ENCODE measurements around the gene SGSM1.

Gene SGSM1

GRCh38 chr22:24875862-24876506 lies 70.0 kb downstream of the SGSM1 start:
- Histone ChIP-seq H3K27me3 (ENCODE audit: insufficient read depth, poor library complexity, severe bottlenecking) (no peaks in the 10 kb centered on the region), H3K4me3 (ENCODE audit: severe bottlenecking) (no peak overlapping the region), H3K4me1 (ENCODE audit: insufficient read depth, poor library complexity, severe bottlenecking) (no peaks in the 10 kb centered on the region), H3K9me3 (ENCODE audit: severe bottlenecking) (no peaks in the 10 kb centered on the region), H3K27ac (ENCODE audit: poor library complexity, severe bottlenecking) (no peak overlapping the region), H3K36me3 (ENCODE audit: low read depth) (no peaks in the 10 kb centered on the region)
- ATAC-seq (ENCODE audit: low read depth), result no peak
- TF ChIP-seq CTCF (IDR thresholded peaks at IDR 0.05; ENCODE audit: poor library complexity, severe bottlenecking), result no peak
- no peak for DNase-seq (ENCODE audit: low spot score)

- Histone ChIP-seq H3K4me3 (ENCODE audit: severe bottlenecking) (no peak overlapping the region), H3K27me3 (ENCODE audit: insufficient read depth, poor library complexity, severe bottlenecking) (no peaks in the 10 kb centered on the region), H3K36me3 (ENCODE audit: low read depth) (no peaks in the 10 kb centered on the region), H3K4me1 (ENCODE audit: insufficient read depth, poor library complexity, severe bottlenecking) (no peaks in the 10 kb centered on the region), H3K9me3 (ENCODE audit: severe bottlenecking) (no peaks in the 10 kb centered on the region), H3K27ac (ENCODE audit: poor library complexity, severe bottlenecking) (no peak overlapping the region)
- DNase-seq (ENCODE audit: low spot score) (no peak), ATAC-seq (ENCODE audit: low read depth) (no peak)
- no peak for TF ChIP-seq CTCF (IDR thresholded peaks at IDR 0.05; ENCODE audit: poor library complexity, severe bottlenecking)
Measured at GRCh38 chr22:24876700-24877099, 70.7 kb downstream of the SGSM1 start.

GRCh38 chr22:24878969-24879368 lies 73.0 kb downstream of the SGSM1 start:
- H3K27ac ChIP-seq (ENCODE audit: poor library complexity, severe bottlenecking), result no peak overlapping the region
- H3K36me3 ChIP-seq (ENCODE audit: low read depth), result no peaks in the 10 kb centered on the region
- ATAC-seq (ENCODE audit: low read depth) (no peak), DNase-seq (ENCODE audit: low spot score) (no peak)
- no peak for TF ChIP-seq CTCF (IDR thresholded peaks at IDR 0.05; ENCODE audit: poor library complexity, severe bottlenecking)
- no peak overlapping the region for H3K4me3 ChIP-seq (ENCODE audit: severe bottlenecking)
- H3K27me3 ChIP-seq (ENCODE audit: insufficient read depth, poor library complexity, severe bottlenecking), result no peaks in the 10 kb centered on the region
- H3K9me3 ChIP-seq (ENCODE audit: severe bottlenecking), result no peaks in the 10 kb centered on the region
- no peaks in the 10 kb centered on the region for H3K4me1 ChIP-seq (ENCODE audit: insufficient read depth, poor library complexity, severe bottlenecking)

- TF ChIP-seq CTCF (IDR thresholded peaks at IDR 0.05; ENCODE audit: poor library complexity, severe bottlenecking), result no peak
- DNase-seq (ENCODE audit: low spot score) (no peak), ATAC-seq (ENCODE audit: low read depth) (no peak)
Measured at GRCh38 chr22:24883432-24883831, 77.4 kb downstream of the SGSM1 start.

GRCh38 chr22:24887260-24887659 lies 81.2 kb downstream of the SGSM1 start:
- Histone ChIP-seq H3K27ac (ENCODE audit: poor library complexity, severe bottlenecking) (no peak overlapping the region), H3K4me1 (ENCODE audit: insufficient read depth, poor library complexity, severe bottlenecking) (no peaks in the 10 kb centered on the region), H3K4me3 (ENCODE audit: severe bottlenecking) (no peak overlapping the region), H3K27me3 (ENCODE audit: insufficient read depth, poor library complexity, severe bottlenecking) (no peaks in the 10 kb centered on the region), H3K9me3 (ENCODE audit: severe bottlenecking) (no peaks in the 10 kb centered on the region), H3K36me3 (ENCODE audit: low read depth) (no peaks in the 10 kb centered on the region)
- DNase-seq (ENCODE audit: low spot score) (no peak), ATAC-seq (ENCODE audit: low read depth) (no peak)
- TF ChIP-seq CTCF (IDR thresholded peaks at IDR 0.05; ENCODE audit: poor library complexity, severe bottlenecking), result no peak

More at GRCh38 chr22:24883432-24883831, 77.4 kb downstream of the SGSM1 start:
- no peaks in the 10 kb centered on the region for H3K9me3 ChIP-seq (ENCODE audit: severe bottlenecking)
- H3K27ac ChIP-seq (ENCODE audit: poor library complexity, severe bottlenecking), result no peak overlapping the region
- H3K4me3 ChIP-seq (ENCODE audit: severe bottlenecking), result no peak overlapping the region
- H3K36me3 ChIP-seq (ENCODE audit: low read depth), result no peaks in the 10 kb centered on the region
- no peaks in the 10 kb centered on the region for H3K27me3 ChIP-seq (ENCODE audit: insufficient read depth, poor library complexity, severe bottlenecking)
- H3K4me1 ChIP-seq (ENCODE audit: insufficient read depth, poor library complexity, severe bottlenecking), result no peaks in the 10 kb centered on the region
